GM21529 (cell line): ENCODE results near the gene ARRB2.
A peak's percentile ranks its signal among the peaks of the same experiment; 100 is the strongest.
"Not testable (repeated sequence)": the region's sequence is repeated elsewhere in the genome, so short reads cannot be mapped to it uniquely, and the experiment has no call there.

Experiments
- ATAC-seq: cut with Tn5 transposase; IDR thresholded peaks from one replicate; pipeline ENCODE4 v1.9.1; 2021; ENCODE audit not compliant: unreplicated experiment

ARRB2 gene

GRCh38 chr17:4699401-4700056, 10.9 kb upstream of the ARRB2 start:
- ATAC-seq, result not testable (repeated sequence)

- ATAC-seq, result no peak
Observed at GRCh38 chr17:4701116-4701515, 9.3 kb upstream of the ARRB2 start.

- ATAC-seq, result no peak
Observed at GRCh38 chr17:4703330-4703691, 7.1 kb upstream of the ARRB2 start.

GRCh38 chr17:4704574-4704907, 5.9 kb upstream of the ARRB2 start:
- ATAC-seq, result not testable (repeated sequence)

- ATAC-seq, result no peak
Observed at GRCh38 chr17:4704991-4705390, 5.4 kb upstream of the ARRB2 start.

- ATAC-seq, result no peak
Observed at GRCh38 chr17:4706121-4706520, 4.3 kb upstream of the ARRB2 start.

- ATAC-seq, result no peak
Observed at GRCh38 chr17:4708436-4708835, 2.0 kb upstream of the ARRB2 start.

GRCh38 chr17:4710693-4711634, 532 bp downstream of the ARRB2 start:
- ATAC-seq, result peak; percentile 18

GRCh38 chr17:4711661-4712181, 1.3 kb downstream of the ARRB2 start:
- no peak for ATAC-seq

- ATAC-seq, result no peak
Observed at GRCh38 chr17:4712526-4712925, 2.1 kb downstream of the ARRB2 start.

GRCh38 chr17:4714340-4715062, 4.1 kb downstream of the ARRB2 start:
- not testable (repeated sequence) for ATAC-seq

- ATAC-seq, result no peak
Observed at GRCh38 chr17:4715063-4715744, 4.8 kb downstream of the ARRB2 start.

- no peak for ATAC-seq
Observed at GRCh38 chr17:4716081-4716480, 5.6 kb downstream of the ARRB2 start.

GRCh38 chr17:4717791-4718190, 7.4 kb downstream of the ARRB2 start:
- ATAC-seq, result no peak

GRCh38 chr17:4718276-4718675, 7.8 kb downstream of the ARRB2 start:
- no peak for ATAC-seq

- no peak for ATAC-seq
Observed at GRCh38 chr17:4719146-4719545, 8.7 kb downstream of the ARRB2 start.

GRCh38 chr17:4719684-4720221, 9.3 kb downstream of the ARRB2 start:
- no peak for ATAC-seq

GRCh38 chr17:4720787-4721186, 10.4 kb downstream of the ARRB2 start:
- ATAC-seq, result no peak

GRCh38 chr17:4721203-4722135, 11.0 kb downstream of the ARRB2 start:
- ATAC-seq, result peak; percentile 55
